HG03565 (cell line): Measurements from ENCODE around the gene RXRA.

Experiments
- ATAC-seq: cut with Tn5 transposase; IDR thresholded peaks from one replicate; pipeline ENCODE4 v1.9.1; 2021; ENCODE audit warnings: mild to moderate bottlenecking, moderate library complexity; ENCODE audit not compliant: unreplicated experiment

The RXRA gene

DNA sequence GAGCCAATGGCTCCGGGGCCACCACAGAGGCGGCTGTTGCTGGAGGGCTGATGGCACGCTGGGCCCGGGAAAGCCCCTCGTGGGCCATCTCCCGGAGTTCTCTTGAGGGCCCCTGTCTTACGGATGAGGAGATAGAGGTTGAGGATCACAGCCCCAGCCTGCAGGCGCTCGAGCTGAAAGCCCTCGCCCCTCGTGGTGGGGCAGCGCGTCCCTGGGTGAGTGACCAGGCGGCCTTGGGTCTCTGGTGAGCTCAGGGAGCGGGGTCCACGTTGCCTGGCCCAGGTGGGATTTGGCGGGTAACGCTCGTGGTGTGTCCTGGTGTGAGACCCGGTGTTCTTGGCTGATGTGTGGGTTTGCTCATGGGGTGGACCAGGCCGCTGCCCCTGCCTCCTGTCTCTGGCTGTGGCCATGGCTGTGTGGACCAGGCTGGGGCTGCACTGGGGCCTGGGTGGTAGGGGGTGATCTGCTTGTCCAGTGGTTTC is 38.9 kb downstream of the RXRA start:
- ATAC-seq: no peak

DNA sequence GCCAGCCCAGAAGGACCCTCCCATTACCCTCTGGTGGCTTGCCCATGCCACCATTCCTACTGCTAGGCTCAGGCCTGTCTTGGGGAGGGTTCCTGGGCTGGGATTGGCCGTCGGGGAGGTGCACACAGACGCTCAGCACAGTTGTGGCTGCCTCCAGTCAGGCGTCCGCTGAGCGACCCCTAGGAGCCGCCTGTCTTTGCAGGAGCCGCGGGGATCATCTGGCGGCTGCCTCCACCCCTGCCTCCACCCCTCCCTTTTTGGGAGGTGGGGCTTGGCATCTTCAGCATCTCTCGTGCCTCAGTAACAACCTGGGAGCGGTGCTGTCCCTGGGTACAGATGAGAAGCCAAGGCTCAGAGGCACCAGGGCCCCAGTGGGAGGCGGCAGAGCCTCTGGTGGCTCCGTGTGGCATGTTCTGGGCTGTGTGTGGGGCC is 39.6 kb downstream of the RXRA start:
- ATAC-seq: no peak

DNA sequence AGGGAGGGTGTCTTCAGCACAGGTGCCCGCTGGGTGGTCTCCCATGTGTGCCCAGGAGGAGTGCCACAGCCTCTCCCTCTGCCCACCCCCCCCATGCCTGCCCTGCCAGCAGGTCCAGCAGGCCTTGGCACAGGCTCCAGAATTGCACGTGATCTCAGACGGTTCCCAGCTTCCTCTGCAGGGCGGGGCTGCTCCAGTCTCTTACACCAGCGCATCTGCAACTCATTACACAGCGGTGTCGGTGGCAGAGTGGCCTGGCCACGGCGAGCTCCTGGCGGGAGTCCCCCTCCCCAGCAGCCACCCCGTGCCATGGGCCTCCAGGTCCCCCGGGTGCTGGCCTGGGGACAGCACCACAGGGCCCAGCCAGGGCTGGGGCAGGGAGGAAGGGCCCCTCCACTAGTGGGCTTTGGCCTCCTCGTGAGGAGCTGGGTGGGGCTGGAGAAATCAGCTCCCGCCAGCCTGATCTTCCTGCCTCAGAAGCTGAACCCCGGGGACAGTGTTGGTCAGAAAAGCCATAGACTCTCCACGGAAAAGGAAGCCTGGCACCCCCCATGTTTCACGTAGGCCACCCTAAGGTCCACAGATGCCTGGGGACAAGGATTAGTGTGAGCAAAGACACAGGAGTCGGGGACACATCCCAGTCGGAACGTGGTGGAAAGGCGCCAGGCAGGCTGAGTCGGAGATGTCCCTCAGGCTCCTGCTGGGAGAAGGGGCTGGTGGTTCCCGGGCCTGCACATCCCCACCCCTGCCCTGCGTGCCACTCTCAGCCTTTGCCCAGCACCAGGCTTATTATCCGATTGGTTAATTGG is 40.2 kb downstream of the RXRA start:
- ATAC-seq: no peak

DNA sequence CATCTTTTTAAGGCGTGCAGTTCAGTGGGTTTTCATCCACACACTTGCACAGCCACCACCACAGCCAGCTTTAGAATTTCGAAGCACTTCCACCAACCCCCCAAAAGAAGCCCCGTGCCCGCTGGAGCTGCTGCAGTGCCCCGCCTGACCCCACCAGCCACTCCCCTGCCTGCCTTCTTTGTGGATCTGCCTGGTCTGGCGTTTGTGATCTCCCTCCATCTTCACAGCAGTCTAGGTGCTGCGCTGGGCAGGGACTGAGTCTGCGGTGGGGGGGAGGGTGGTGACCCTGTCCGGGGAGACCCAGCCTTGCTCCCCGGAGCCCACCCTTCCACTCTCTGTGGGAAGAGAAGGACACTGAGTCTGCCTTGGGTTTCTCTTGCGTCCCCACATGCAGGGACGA is 40.8 kb downstream of the RXRA start:
- ATAC-seq: no peak

DNA sequence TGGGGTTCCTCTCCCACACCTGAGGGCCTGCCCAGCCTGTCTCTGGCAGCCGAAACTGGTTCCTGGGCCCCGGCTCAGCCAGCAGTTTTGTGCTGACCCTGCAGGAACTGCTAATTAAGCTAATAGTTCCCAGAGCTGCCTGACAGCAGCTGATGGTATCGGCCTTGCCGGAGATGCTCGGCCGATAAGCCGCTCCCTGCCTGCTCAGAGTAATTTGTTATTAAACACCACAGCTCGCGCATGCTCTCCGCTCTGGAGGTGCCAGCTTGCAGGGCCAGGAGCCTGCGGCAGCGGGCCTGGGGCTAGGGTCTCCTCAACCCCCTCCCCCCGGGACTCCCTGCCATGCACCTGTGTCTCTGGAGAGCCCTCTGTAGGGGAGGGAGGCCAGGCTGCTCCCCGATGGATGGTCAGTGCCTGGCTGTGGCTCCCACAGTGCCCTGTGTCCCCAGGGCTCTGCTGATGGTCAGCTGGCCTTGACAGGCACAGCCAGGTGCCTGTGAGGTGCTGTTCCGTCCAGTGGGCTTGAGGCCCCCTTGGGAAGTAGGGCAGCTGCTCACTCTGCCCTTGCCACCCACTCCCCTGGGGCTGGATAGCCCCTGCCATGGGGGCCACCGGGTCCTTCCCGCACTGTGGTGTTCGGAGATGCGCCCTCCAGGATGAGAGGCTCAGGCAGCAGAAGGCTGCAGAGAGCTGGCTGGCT is 41.7 kb downstream of the RXRA start:
- no peak for ATAC-seq

DNA sequence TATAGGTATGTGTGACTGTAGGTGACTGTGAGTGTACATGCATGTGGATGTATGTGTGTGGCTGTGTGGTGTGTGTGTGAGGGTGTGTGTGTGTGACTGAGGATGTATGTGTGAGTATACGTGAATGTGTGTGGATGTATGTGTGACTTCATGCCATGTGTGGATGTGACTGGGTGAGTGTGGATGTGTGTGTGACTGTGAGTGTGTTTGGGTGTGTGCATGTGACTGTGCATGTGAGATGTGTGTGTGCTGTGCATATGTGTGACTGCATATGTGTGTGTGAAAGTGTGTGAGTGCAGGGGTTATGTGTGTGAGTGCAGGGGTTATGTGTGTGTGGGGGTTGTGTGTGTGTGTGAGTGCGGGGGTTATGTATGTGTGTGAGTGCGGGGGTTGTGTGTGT is 42.3 kb downstream of the RXRA start:
- no peak for ATAC-seq

DNA sequence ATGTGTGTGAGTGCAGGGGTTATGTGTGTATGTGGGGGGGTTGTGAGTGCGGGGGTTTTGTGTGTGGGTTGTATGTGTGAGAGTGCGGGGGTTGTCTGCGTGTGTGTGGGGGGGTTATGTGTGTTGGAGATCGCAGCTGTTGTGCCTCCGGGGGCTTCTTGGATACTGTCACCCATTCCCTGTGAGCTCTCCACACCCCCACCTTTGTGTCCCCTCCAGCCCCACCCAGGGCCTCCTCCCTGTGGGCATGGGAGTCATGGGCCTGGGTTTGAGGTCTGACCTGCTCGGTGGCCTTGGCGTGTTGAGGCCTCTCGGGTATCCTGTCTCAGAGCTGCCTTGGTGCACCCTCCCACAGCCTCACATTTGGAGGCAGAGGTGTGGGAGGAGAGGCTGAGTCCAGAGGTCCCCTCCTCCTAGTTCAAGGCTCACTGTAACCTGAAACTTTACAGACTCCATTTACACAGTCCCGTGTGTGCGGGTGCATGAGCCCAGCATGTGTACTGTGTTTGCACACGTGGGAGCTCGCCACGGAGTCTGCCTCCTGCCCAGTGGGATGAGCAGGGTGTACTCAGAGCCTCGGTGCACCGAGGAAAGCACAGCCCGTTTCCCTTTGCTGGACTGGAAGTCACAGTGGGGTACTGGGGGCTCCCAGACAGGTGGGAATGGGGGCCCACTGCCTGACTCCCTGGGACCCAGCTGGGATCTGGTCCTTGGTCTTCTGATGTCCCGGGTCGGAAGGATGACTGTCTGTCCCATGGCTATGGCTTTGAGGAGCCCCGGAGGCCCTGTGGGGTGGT is 43.4 kb downstream of the RXRA start:
- ATAC-seq: no peak

DNA sequence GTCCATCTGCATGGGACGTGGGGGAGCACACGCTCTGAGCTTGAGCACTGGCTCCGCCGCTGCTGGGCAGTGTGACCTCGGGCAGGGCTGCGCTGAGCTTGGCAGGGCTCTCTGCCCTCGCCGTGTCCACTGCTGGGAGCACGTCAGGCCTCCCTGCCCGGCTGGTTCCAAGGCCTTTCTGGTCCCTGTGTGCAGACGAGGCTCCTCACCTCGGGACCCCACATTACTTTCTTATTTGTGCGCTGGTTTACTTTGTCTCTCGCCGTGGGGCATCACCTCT is 43.9 kb downstream of the RXRA start:
- no peak for ATAC-seq

DNA sequence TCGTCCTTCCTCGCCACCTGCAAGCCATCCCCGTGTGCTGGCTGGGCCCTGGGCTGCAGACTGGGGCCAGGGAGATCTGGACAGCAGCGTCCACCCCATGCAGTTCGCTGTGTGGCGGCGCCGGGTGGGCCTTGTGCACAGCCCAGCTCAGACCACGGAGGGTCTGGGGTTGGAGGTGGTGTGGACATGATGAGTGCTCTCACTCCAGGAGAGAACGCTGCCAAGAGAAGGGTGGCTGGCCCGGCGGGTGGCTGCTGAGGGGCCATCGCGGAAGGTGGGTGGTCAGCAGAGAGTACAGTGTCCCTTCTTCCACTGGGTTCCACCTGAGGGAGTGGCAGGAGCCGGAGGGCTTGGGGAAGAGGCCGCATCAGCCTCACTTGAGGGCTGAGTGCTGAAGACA is 44.4 kb downstream of the RXRA start:
- ATAC-seq: no peak

DNA sequence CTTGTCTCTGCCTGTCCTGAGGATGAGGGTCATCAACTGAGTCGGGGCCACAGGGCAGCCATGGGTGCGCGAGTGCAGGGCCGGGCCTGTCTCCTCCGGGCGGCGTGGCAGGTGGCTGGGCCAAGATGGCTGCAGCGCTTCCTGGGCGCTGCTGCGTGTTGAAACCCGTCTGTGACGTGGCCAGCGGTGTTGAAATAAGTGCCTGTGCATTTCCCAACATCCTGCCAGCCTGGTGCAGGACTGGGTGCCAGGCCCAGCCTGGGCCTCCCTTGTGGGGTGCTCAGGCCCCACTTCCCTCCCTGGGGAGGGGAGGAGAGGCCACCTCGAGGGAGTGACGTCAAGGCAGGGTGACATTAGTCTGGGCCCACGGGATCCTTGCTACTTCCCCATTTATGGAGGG is 45.5 kb downstream of the RXRA start:
- ATAC-seq: no peak

DNA sequence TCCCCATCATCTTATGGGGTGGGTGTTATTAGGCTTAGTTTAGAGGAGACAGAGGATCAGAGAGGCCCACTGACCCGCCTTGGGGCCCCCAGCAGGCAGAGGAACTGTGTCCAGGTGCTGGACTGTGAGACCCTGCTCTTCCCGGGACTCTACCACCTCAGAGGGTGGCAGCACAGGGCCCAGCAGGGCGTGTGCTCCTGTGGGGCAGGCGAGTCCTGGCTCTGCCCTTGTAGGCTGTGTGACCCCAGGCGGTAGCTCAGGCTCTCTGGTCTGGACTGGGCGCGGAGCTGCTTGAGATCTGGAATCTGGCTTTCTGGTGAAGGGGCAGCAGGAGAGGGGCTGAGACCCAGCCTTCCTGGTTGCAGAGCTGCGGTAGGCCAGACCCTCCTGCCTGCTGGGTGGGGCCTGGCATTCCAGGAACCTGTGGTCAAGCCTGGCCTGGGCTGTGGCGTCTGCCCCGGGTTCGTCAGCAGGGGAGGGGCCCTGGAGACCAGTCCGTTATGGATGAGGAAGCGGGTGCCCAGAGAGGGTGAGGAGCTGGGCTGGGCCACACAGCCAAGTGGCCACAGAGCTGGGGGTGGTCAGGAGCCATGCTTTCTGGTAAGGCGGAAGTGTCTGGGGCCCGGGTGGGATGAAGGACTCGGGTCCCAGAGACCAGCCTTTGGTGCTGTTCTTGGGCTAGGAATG is 46.5 kb downstream of the RXRA start:
- ATAC-seq: no peak

DNA sequence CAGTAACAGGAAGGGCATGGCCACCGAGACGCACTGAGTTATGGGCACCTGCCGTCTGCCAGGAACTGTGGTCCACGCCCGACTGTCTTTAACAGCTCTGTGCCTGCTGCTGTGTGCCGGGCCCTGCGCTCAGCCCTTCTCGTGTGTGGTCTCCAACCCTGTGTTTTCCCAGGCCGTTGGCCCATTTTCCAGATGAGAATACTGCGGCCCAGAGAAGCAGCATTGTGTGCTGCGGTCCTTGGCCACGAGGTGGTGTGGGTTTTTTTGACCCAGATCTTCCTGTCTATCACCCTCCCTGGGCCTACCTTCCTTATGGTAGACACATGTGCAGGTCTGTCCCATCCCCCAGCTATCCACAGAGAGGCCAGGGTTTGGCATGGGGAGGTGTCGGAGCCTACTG is 47.0 kb downstream of the RXRA start:
- ATAC-seq: no peak

DNA sequence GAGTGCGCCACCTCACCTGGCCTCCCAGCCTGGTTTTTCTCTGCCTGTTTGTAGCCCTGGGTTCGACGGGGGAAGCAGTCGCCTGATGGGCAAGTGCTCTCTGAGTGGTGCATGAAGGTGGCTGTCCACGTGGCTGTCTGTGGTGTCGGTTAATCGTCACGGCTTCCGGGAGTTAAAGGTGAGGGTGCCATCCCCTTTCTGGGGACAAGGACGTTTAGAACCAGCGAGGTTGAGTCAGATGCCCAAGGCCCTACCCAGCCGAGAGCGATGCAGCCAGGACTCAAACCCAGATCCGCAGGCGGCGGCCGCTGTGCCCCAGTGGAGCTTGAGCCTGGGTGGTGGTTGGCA is 47.7 kb downstream of the RXRA start:
- no peak for ATAC-seq

DNA sequence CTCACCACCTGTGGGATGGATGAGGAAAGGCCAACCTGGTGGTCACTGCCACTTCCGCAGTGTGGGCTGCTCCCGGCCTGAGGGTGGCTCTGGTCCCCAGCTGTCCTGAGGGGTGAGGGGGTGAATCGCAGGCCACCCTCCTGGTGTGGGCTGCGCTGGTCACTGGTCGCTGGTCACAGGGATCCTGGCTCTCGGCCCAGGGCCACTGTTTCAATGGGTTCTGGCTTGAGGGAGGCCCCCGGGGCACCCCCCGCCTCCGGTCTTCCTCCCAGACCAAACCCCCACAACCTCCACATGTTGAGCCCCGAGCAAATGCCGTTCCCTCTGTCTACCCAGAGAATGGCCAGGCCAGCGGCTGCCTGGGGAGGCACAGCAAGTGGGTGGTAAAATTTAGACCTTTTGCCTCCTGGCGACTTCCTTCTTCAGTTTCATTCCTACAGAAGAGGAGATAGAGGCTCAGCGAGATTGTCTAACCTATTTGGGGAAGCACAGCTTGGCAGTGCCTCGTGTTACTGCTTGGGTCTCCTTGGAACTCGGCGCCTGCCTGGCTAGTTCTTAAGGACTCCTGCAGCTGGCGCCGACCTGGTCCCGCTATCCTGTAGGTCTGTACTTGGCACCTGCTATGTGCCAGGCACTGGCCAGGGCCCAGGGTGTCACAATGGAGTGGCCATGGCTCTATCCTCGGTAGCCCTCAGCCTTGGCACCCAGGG is 48.2 kb downstream of the RXRA start:
- ATAC-seq: no peak

DNA sequence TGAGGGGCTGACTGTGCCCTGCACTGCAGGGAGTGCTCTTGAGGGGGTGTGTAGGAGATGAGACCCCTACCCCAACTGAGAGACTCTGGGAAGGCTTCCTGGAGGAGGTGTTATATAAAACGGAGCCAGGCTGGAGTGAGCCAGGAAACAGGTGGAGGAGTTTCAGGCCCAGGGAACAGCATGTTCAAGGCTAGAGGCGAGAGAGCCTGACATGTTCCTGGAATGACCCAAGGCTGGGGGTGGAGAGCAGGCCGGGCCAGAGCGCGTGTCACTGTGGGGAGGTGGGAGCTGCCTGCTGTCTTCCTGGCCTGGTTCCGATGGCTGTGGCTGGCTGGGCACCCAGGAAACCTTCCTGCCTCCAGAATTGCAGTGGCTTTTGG is 48.7 kb downstream of the RXRA start:
- no peak for ATAC-seq

DNA sequence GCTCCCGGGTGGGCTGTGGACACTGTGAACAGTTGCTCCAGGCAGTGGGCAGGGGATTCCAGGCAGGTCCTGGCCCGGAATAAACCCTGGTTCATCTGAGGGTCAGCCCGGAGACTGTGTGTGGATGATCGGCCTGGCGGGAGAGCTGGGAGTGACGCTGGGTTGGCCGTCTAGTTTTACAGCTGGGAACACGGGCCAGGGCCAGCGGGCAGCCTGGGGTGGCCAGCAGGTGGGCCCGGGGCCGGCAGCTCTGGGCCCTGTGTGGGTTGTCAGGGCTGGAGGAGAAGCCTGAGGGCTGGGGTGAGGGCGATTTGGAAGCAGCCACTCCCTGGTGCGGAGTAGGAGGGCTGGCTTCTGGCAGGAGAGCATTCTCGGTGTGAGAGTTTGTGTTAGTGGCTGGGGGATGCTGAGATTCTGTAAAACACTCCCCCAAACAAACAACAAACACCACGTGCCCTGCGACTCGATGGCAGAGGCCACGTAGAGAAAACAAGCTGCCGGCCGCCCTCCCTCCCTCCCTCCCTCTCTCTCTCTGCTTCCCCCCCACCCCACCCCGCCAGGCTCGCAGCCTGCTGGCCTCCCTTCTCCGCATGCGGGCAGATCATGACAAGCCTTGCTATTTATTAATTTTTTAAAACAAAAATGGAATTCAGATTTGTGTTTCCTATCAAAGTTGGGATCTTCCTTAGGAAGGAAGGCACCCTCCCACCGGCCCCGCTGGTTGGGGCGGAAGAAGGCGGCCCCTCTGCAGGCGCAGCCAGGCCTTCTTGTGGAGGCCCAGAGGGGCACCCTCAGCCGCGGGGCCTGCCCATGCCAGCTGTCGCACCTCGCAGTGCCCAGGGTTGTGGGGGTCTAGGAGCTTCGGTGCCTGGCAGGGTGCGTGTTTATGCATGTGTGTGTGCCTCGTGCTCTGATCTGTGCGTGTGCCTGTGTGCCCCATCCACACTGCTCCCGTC is 49.5 kb downstream of the RXRA start:
- ATAC-seq: no peak

DNA sequence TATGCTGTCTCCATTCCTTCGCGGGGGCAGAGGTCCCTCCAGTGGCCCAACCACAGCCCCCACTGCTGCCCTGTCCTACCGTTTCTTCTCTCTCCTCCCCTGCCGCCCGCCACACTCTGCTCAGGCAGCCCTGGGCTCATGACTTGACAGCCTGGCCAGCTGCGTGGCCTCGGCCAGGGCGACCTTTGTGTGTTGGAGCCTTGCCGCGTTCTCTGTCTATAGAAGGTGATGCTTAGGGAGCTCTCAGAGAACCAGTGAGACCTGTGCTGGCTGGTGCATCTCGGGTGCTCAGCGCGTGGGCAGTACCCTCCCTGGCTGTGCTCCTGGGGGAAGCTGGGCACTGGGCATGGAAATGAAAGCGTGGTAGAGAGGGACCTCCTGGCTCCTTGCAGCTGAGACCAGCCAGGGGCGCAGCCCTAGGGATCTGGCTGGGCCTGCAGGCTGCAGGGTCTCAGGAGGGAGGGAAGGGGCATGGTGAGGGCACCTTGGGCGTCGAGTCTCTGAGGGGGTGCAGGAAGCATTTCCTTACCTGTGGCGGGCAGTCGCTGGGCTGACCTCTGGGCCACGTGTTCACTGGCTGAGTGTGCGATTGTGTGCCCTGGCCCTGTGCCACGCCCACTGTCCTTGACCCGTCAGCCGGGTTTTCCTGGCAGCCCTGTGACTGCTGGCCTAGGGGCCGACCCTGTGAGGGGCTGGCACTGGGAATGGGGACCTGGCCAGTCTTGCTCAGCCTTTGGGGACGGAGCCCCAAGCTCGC is 50.3 kb downstream of the RXRA start:
- no peak for ATAC-seq

DNA sequence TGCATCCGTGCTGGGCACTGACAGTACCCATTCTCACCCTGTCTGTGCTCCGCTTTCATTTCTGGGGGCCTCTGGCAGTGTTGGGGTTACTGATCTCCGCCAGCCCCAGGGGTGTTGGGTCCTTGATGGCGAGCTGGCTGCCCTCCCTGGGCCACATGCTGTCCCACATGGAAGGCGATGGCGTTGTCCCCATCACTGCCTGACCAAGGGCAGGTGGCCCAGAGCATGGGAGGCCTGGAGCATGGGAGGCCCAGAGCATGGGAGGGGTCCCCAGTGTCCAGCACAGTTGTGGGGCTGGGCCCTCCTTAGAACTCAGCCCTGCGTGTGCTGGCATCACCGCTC is 50.9 kb downstream of the RXRA start:
- no peak for ATAC-seq

DNA sequence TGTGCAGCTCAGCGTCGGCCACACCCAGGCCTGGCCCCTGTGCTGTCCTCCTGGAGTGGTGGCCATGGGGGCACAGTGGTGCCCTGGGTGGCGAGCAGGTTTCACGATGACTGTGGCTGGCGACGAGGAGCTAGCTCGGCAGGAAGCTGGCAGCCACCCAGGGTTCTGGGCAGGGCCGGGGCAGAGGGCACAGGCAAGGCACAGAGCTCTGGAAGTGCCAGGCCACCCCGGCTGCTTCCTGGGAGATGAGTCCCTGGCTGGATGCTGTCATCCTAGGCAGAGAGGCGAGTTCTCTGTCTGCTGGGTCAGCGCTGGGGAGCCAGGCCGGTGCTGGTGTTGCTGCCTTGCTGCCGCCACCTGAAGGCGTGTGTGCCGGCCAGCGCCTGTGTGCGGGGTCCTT is 51.7 kb downstream of the RXRA start:
- no peak for ATAC-seq
